ENCODE results near the gene GLP1R.

GRCh38 chr6:39054577-39055142, 6.1 kb downstream of the GLP1R start:
- TF ChIP-seq CTCF (IDR thresholded peaks at IDR 0.05; ENCODE audit: low read length) = no peak
- TF ChIP-seq EZH2 (IDR thresholded peaks at IDR 0.05; ENCODE audit: borderline replicate concordance, low read length) = no peak

Data from OCI-LY1 (cell line).